Heart left ventricle (tissue), 13 donors: ENCODE measurements around the gene PCYT2.

Experiments used
- POLR2A ChIP-seq, 2 donors: fragments of 450-650 bp; IDR thresholded peaks; one replicate each; pipeline ENCODE4 v1.6.1; 2017; ENCODE audit warnings: antibody characterized with exemption in 2 of 2, mild to moderate bottlenecking in 2 of 2, moderate library complexity in 2 of 2
- TF ChIP-seq, protein P1 (sequence below), 12 donors: fragments of 200-600 bp; sonication (generic) in 4 of 12; IDR thresholded peaks; one replicate each; pipeline versions ENCODE4 v1.5.0 to v1.8.0; 2018 to 2022; ENCODE audit warnings: antibody characterized with exemption in 12 of 12, mild to moderate bottlenecking in 5 of 12
- donor health status: ischemic (EF 13 %, LVEDD 7.1; RV severe dilation, severe dysfunction).
- donor health status: DM: no; HTN: yes; CAD: no.
- donor health status: DM: no; HTN: no; CAD: no.
- donor health status: ischemic (EF 25% LVEDD 6.9; RV normal size, moderate dysfunction).
- donor health status: ischemic (EF 25% LVEDD 5.7; RV mildly dilated, moderate dysfunction).
- donor health status: ischemic (EF 35%, LVEDD 5.7; RV mildly dilated, moderate dysfunction).
- donor health status: nonischemic (EF 11% LVEDD 7.7; RV severe dilation, severe dysfunction).
- donor health status: DM: yes; HTN: yes; CAD: no.
- donor health status: PGD.
- donor health status: ischemic (EF 29% LVEDD 5.4; RV normal size, mild dysfunction).
- donor health status: nonischemic (EF 23%, LVEDD 6.1; RV moderate dilation, normal function).

- TF ChIP-seq, protein P1, sequence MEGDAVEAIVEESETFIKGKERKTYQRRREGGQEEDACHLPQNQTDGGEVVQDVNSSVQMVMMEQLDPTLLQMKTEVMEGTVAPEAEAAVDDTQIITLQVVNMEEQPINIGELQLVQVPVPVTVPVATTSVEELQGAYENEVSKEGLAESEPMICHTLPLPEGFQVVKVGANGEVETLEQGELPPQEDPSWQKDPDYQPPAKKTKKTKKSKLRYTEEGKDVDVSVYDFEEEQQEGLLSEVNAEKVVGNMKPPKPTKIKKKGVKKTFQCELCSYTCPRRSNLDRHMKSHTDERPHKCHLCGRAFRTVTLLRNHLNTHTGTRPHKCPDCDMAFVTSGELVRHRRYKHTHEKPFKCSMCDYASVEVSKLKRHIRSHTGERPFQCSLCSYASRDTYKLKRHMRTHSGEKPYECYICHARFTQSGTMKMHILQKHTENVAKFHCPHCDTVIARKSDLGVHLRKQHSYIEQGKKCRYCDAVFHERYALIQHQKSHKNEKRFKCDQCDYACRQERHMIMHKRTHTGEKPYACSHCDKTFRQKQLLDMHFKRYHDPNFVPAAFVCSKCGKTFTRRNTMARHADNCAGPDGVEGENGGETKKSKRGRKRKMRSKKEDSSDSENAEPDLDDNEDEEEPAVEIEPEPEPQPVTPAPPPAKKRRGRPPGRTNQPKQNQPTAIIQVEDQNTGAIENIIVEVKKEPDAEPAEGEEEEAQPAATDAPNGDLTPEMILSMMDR (IDR thresholded peaks at IDR 0.05): no peak
- TF ChIP-seq POLR2A (IDR thresholded peaks at IDR 0.05): no peak
Observed at GRCh38 chr17:81903896-81904599, 7.2 kb downstream of the PCYT2 start.
